ENCODE results near the gene HOXC9. TPM values are rescaled to one million over a fixed set of nuclear protein-coding genes. Genes with fewer than 3 reads are reported as not detected.

Gene HOXC9
- total RNA-seq, 1 donor from 2014 or later: not detected

DNA sequence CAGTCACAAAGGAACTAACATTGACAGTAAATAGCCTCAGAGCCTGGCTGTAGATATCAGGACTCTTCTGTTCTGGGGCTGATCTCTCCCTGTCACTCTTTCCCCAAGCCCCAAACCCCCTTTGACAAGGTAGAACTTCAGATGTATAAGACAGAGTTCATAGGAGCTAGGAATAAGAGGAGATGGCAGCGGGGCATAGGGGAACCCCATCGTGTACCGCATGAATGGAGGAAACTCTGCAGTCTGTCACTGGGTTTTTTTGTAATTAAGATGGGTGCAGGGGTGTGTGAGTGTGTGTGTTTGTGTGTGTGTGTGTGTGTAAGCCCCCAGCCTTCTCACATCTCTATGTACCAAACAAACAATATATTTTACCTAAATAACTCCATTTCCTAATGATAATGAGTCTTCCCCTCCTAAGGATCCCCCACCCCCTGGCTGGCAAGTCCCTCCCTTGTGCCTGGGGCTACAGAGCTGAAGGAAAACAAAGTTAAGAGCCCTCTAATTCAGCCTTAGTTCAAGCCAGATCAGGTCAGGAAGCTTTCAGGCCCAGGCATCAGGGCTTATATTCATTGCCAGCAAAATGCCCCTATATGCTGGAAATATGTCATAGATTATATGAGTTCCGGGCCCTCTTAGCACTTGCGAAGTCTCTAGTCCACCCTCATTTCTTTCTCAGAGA lies 44.6 kb downstream of the HOXC9 start:
- intact Hi-C loops (cut with DNase I): no loop called here
- TF ChIP-seq POLR2A (IDR thresholded peaks at IDR 0.05) (no peak), POLR2AphosphoS5 (IDR thresholded peaks at IDR 0.05; ENCODE audit: insufficient read depth in 1 of 2, low read depth in 1 of 2) (no peak)
- TF ChIP-seq, protein P1, sequence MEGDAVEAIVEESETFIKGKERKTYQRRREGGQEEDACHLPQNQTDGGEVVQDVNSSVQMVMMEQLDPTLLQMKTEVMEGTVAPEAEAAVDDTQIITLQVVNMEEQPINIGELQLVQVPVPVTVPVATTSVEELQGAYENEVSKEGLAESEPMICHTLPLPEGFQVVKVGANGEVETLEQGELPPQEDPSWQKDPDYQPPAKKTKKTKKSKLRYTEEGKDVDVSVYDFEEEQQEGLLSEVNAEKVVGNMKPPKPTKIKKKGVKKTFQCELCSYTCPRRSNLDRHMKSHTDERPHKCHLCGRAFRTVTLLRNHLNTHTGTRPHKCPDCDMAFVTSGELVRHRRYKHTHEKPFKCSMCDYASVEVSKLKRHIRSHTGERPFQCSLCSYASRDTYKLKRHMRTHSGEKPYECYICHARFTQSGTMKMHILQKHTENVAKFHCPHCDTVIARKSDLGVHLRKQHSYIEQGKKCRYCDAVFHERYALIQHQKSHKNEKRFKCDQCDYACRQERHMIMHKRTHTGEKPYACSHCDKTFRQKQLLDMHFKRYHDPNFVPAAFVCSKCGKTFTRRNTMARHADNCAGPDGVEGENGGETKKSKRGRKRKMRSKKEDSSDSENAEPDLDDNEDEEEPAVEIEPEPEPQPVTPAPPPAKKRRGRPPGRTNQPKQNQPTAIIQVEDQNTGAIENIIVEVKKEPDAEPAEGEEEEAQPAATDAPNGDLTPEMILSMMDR (IDR thresholded peaks at IDR 0.05): no peak
- Histone ChIP-seq H3K27me3 (peaks cover 6% of the 10 kb centered on the region), H3K9me3 (no peaks in the 10 kb centered on the region), H3K27ac (no peak overlapping the region), H3K4me1 (no peaks in the 10 kb centered on the region), H3K36me3 (no peaks in the 10 kb centered on the region), H3K4me3 (no peak overlapping the region)
- DNase-seq (ENCODE audit: extremely low spot score in 2 of 2): no peak

DNA sequence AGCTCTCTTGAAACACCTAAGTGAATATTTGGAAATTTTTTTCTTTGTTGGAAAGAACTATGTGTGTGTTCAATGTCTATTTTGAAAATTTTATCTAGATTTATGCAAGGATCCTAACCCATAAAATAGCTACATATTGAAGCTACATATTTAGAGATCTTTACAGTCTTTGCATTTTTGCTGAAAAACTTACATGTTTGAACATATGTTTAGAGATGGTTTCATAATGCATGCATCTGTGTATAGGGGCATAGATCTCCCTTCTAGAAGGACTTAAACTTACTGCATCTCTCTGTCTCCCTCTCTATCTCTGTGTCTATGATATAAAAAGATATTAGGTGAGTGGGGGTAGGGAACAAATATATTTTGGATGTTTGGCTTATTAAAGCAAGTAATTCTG lies 45.4 kb downstream of the HOXC9 start:
- H3K36me3 ChIP-seq: no peaks in the 10 kb centered on the region
- DNase-seq (ENCODE audit: extremely low spot score in 2 of 2): no peak
- H3K27me3 ChIP-seq: peaks cover 6% of the 10 kb centered on the region
- H3K4me1 ChIP-seq: no peaks in the 10 kb centered on the region
- no peak overlapping the region for H3K4me3 ChIP-seq
- no peaks in the 10 kb centered on the region for H3K9me3 ChIP-seq
- no peak overlapping the region for H3K27ac ChIP-seq
- TF ChIP-seq, protein P1 (IDR thresholded peaks at IDR 0.05): no peak
- TF ChIP-seq POLR2A (IDR thresholded peaks at IDR 0.05) (no peak), POLR2AphosphoS5 (IDR thresholded peaks at IDR 0.05; ENCODE audit: insufficient read depth in 1 of 2, low read depth in 1 of 2) (no peak)
- intact Hi-C loops (cut with DNase I): no loop called here

DNA sequence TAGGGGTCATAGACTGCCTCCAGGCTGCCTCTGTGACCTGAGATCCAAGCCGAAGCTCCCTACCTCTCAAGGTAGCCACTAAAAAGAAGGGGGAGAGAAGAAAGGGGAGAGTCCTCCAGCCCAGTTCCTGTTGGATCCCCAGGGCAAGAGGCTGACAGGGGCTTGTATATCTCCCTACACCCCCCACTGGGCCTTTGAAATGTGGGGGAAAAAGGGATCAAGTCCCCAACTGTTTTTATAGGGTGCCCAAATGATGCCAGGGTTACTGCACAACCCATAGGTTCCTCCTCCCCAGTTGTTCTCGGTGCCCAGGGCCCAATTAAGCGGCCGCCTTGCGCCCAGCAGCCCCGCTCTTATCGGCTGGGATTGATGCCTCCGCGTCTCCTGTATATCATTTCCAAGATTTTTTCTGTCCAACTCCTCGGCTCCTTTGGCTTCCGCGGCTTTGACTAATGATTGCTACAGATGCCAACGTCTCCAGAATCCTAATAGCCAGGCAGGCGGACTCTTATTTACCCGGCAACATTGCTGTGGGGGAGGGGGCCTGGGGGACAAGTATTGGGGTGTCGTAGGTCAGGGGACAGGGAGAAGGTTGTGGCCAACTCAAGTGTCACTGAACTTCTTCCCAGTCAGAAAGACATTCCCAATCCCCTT lies 46.0 kb downstream of the HOXC9 start:
- Histone ChIP-seq H3K9me3 (no peaks in the 10 kb centered on the region), H3K4me3 (no peak overlapping the region), H3K4me1 (no peaks in the 10 kb centered on the region), H3K27ac (no peak overlapping the region), H3K36me3 (no peaks in the 10 kb centered on the region), H3K27me3 (peaks cover 8% of the 10 kb centered on the region)
- intact Hi-C loops (cut with DNase I): no loop called here
- no peak for TF ChIP-seq POLR2A (IDR thresholded peaks at IDR 0.05)
- no peak for TF ChIP-seq POLR2AphosphoS5 (IDR thresholded peaks at IDR 0.05; ENCODE audit: insufficient read depth in 1 of 2, low read depth in 1 of 2)
- TF ChIP-seq, protein P1 (IDR thresholded peaks at IDR 0.05): no peak
- no peak for DNase-seq (ENCODE audit: extremely low spot score in 2 of 2)

DNA sequence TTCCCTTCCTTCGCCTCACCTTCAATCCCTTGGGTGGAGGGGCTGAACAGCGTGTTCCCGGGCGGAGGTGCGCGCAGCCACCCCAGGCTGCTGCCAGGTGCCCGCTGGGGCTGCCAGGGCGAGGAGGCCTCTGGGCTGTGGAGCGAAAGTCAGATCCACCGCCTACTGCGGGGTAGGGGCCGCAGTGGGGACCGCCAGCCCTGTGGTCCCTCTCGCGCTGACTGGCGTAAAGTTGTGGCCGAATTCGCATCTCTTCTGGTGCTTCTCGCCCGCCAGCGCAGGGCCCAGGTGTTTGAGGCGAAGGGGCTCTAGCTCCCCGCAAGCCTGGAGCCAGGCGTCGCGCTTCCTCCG lies 46.8 kb downstream of the HOXC9 start:
- TF ChIP-seq POLR2AphosphoS5 (IDR thresholded peaks at IDR 0.05; ENCODE audit: insufficient read depth in 1 of 2, low read depth in 1 of 2): no peak
- no peak for TF ChIP-seq POLR2A (IDR thresholded peaks at IDR 0.05)
- TF ChIP-seq, protein P1 (IDR thresholded peaks at IDR 0.05): no peak
- no peaks in the 10 kb centered on the region for H3K9me3 ChIP-seq
- no peak overlapping the region for H3K4me3 ChIP-seq
- H3K36me3 ChIP-seq: no peaks in the 10 kb centered on the region
- no peak for DNase-seq (ENCODE audit: extremely low spot score in 2 of 2)
- intact Hi-C loops (cut with DNase I): no loop called here
- peaks cover 14% of the 10 kb centered on the region for H3K27me3 ChIP-seq
- H3K4me1 ChIP-seq: peaks cover 7% of the 10 kb centered on the region
- no peak overlapping the region for H3K27ac ChIP-seq
